DOHH2 (cell line): ENCODE measurements around the gene DCDC2.

ENCODE experiments used
- EZH2phosphoT487 ChIP-seq: fragments of 200-600 bp; sonication (generic); IDR thresholded peaks from 2 replicates; pipeline ENCODE4 v1.6.1; 2017; ENCODE audit warnings: borderline replicate concordance, mild to moderate bottlenecking, antibody characterized with exemption, low read length, moderate library complexity, mixed read lengths
- TF ChIP-seq, protein P1 (sequence below): fragments of 200-600 bp; sonication (generic); IDR thresholded peaks from one replicate; pipeline ENCODE4 v1.5.1; 2014; ENCODE audit warnings: antibody characterized with exemption, mild to moderate bottlenecking, low read depth, low read length; ENCODE audit not compliant: poor library complexity, severe bottlenecking

DNA sequence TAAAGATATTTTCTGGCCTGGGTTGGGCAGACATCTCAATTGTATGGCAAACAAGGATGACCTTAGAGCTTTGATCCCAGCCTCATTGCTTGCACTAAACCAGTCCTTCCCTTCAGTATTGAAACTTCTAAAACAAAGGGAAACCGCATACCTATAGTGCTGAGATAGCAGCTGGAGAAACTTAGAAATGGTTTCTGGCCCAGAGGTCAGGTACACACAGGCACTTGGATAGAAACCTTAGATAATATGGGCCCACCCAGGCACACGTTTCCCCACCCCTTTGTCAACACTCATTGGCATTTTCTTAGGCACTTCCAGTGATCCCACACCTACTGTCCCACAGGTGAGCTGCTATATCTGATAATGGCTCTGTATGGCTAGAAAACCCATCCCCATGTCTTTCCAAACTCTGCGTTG lies 209.7 kb downstream of the DCDC2 start:
- TF ChIP-seq, protein P1, sequence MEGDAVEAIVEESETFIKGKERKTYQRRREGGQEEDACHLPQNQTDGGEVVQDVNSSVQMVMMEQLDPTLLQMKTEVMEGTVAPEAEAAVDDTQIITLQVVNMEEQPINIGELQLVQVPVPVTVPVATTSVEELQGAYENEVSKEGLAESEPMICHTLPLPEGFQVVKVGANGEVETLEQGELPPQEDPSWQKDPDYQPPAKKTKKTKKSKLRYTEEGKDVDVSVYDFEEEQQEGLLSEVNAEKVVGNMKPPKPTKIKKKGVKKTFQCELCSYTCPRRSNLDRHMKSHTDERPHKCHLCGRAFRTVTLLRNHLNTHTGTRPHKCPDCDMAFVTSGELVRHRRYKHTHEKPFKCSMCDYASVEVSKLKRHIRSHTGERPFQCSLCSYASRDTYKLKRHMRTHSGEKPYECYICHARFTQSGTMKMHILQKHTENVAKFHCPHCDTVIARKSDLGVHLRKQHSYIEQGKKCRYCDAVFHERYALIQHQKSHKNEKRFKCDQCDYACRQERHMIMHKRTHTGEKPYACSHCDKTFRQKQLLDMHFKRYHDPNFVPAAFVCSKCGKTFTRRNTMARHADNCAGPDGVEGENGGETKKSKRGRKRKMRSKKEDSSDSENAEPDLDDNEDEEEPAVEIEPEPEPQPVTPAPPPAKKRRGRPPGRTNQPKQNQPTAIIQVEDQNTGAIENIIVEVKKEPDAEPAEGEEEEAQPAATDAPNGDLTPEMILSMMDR, result no peak
- no peak for TF ChIP-seq EZH2phosphoT487
